Measurements from ENCODE around the gene EVL. TPM values are rescaled to one million over a fixed set of nuclear protein-coding genes. Genes with fewer than 3 reads are reported as not detected.

The EVL gene
- total RNA-seq, 2 experiments from 2014 or later: 174 to 180 TPM

- POLR2A ChIA-PET: interaction anchor here (7.6 to 16.6 kb wide), 4 partner anchors 4 to 28 kb away, joined by 53 to 302 read pairs (median 251); partner anchors contain the start of gene EVL
- H3K27ac Mint-ChIP-seq: peak overlapping the region; percentile 90
- intact Hi-C loops (cut with micrococcal nuclease): loop anchor here (1.0 to 5.0 kb wide), 2 partner anchors 32 to 594 kb away; partner anchors contain the start of genes CCNK and SETD3
- DNase-seq: no peak
- H3K27me3 Mint-ChIP-seq: no peaks in the 10 kb centered on the region
- H3K9me3 Mint-ChIP-seq: no peaks in the 10 kb centered on the region
- CTCF ChIA-PET: interaction anchor here (0.6 to 16.8 kb wide), 9 partner anchors 8 to 301 kb away, joined by 3 to 573 read pairs (median 4); partner anchors contain the start of gene EVL
- H3K4me3 Mint-ChIP-seq: peak overlapping the region; percentile 40
- H3K36me3 Mint-ChIP-seq: peaks cover 19% of the 10 kb centered on the region
- peaks cover 93% of the 10 kb centered on the region for H3K4me1 Mint-ChIP-seq (ENCODE audit: low read depth)
Observed at GRCh38 chr14:100076606-100077005, 11.4 kb downstream of the EVL start.

DNA sequence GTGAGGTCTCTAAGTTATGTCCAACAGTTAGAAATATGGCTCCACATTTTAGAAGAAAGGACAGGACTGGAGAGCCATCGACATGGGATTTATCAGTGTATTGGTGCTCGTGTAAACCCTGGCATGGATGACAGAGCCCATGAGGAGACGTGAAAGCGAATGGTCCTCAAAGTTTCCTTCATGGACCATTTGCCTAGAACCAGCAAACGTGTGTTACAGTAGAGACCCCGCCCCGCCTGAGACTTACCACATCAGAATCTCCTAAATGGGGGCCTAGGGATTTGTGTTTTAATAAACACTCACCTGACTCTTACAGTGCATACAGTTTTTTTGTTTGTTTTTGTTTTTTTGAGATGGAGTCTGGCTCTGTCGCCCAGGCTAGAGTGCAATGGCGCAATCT is 12.2 kb downstream of the EVL start:
- Mint-ChIP-seq H3K4me1 (ENCODE audit: low read depth) (peaks cover 94% of the 10 kb centered on the region), H3K4me3 (peak overlapping the region; percentile 63), H3K36me3 (peaks cover 19% of the 10 kb centered on the region), H3K9me3 (no peaks in the 10 kb centered on the region), H3K27ac (peak overlapping the region; percentile 90), H3K27me3 (no peaks in the 10 kb centered on the region)
- no peak for DNase-seq
- intact Hi-C loops (cut with micrococcal nuclease): loop anchor here (5.0 kb wide), 1 partner anchor 595 kb away; the partner anchor contains the start of genes CCNK and SETD3
- ChIA-PET CTCF (interaction anchor here (0.6 to 16.8 kb wide), 6 partner anchors 7 to 116 kb away, joined by 3 to 573 read pairs (median 46); partner anchors contain the start of gene EVL), POLR2A (interaction anchor here (7.6 to 15.5 kb wide), 2 partner anchors 9 to 28 kb away, joined by 53 to 302 read pairs; partner anchors contain the start of gene EVL)

DNA sequence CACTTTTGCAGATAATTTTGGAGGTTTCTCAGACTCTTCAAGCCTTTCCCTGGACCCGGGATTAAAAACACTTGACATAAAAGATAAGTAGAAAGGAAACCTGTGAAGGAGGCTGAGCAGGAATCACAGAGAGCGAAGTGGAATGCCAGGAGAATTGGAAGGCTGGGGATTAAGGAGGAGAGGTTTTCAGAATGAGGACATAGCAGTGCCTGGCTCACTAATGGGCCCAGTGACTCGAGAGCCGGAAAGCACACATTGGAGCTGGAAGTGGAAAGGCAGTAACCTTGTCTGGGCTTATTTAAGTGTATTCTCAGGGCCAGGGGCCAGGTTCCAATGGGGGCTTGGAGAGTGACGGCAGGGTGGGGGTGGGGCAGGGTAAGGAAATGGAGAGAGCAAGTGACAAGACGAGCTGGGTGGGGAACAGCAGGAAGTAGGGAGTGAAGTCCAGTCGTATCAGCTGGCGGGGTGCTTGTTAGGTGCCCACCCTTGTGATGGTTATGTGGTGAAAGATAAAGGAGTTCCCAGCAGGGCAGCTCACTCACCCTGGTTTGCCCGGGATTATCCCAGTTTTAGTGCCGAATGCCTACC is 13.1 kb downstream of the EVL start:
- ChIA-PET POLR2A (interaction anchor here (1.2 to 15.5 kb wide), 6 partner anchors 10 to 30 kb away, joined by 3 to 302 read pairs (median 8); partner anchors contain the start of gene EVL), CTCF (interaction anchor here (1.2 to 9.7 kb wide), 9 partner anchors 8 to 115 kb away, joined by 3 to 217 read pairs (median 8); partner anchors contain the start of gene EVL)
- peak overlapping the region; percentile 87 for H3K27ac Mint-ChIP-seq
- DNase-seq: no peak
- H3K4me1 Mint-ChIP-seq (ENCODE audit: low read depth): peaks cover 94% of the 10 kb centered on the region
- peak overlapping the region; percentile 63 for H3K4me3 Mint-ChIP-seq
- intact Hi-C loops (cut with micrococcal nuclease): loop anchor here (5.0 kb wide), 1 partner anchor 596 kb away; the partner anchor contains the start of genes CCNK and SETD3
- no peaks in the 10 kb centered on the region for H3K27me3 Mint-ChIP-seq
- H3K9me3 Mint-ChIP-seq: no peaks in the 10 kb centered on the region
- H3K36me3 Mint-ChIP-seq: peaks cover 12% of the 10 kb centered on the region

DNA sequence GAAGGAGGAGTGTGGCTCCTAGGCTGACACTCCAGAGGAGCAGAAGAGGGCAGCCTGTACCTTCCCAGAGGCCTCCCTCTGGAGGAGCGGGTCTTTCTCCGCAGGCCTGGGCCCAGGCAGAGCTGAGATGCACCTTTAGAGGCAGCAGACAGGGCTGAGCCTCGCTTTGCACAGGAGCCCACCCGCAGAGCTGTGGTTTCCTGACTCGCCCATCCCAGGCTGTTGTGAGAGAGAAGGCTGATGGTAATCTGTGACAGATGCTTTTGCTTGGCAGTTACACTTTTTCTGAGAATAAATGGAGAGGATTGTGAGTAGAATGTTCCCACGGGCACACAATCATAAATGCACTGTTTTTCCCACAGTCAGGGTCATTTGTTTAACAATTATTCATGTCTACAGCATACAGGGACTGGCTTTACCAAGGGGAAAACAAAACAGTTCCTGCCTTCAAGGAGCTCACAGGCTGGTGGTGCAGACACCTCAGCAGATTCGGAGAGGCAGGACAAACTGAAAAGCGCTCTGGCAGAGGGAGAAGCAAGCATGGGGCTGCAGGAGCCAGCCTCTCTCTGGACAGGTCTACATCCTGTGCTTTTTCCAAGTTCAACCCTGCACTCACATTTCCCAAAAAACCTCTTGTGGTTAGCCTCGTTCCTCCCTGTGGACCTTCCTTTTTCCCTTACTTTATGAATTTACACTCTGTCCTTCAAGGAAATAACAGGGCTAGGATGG is 13.9 kb downstream of the EVL start:
- Mint-ChIP-seq H3K27me3 (no peaks in the 10 kb centered on the region), H3K4me3 (peak overlapping the region; percentile 63), H3K4me1 (ENCODE audit: low read depth) (peaks cover 96% of the 10 kb centered on the region), H3K36me3 (peaks cover 7% of the 10 kb centered on the region), H3K9me3 (no peaks in the 10 kb centered on the region), H3K27ac (peak overlapping the region; percentile 87)
- ChIA-PET CTCF (interaction anchor here (1.0 to 9.7 kb wide), 10 partner anchors 9 to 114 kb away, joined by 3 to 217 read pairs (median 8); partner anchors contain the start of gene EVL), POLR2A (interaction anchor here (1.2 to 15.5 kb wide), 7 partner anchors 10 to 114 kb away, joined by 3 to 302 read pairs (median 8); partner anchors contain the start of gene EVL)
- intact Hi-C loops (cut with micrococcal nuclease): loop anchor here (1.0 to 5.0 kb wide), 2 partner anchors 11 to 597 kb away; partner anchors contain the start of genes CCNK and SETD3
- DNase-seq: peak; percentile 88

GRCh38 chr14:100079726-100080005 is 14.4 kb downstream of the EVL start:
- intact Hi-C loops (cut with micrococcal nuclease): loop anchor here (1.0 to 5.0 kb wide), 2 partner anchors 11 to 597 kb away; partner anchors contain the start of genes CCNK and SETD3
- H3K4me1 Mint-ChIP-seq (ENCODE audit: low read depth): peaks cover 96% of the 10 kb centered on the region
- ChIA-PET POLR2A (interaction anchor here (1.4 to 15.5 kb wide), 5 partner anchors 10 to 113 kb away, joined by 3 to 302 read pairs (median 8); partner anchors contain the start of gene EVL), CTCF (interaction anchor here (1.0 to 9.7 kb wide), 7 partner anchors 10 to 113 kb away, joined by 3 to 217 read pairs (median 15); partner anchors contain the start of gene EVL)
- no peaks in the 10 kb centered on the region for H3K9me3 Mint-ChIP-seq
- H3K27me3 Mint-ChIP-seq: no peaks in the 10 kb centered on the region
- peak overlapping the region; percentile 87 for H3K27ac Mint-ChIP-seq
- peak; percentile 13 for DNase-seq
- H3K4me3 Mint-ChIP-seq: peak overlapping the region; percentile 63
- peaks cover 9% of the 10 kb centered on the region for H3K36me3 Mint-ChIP-seq

DNA sequence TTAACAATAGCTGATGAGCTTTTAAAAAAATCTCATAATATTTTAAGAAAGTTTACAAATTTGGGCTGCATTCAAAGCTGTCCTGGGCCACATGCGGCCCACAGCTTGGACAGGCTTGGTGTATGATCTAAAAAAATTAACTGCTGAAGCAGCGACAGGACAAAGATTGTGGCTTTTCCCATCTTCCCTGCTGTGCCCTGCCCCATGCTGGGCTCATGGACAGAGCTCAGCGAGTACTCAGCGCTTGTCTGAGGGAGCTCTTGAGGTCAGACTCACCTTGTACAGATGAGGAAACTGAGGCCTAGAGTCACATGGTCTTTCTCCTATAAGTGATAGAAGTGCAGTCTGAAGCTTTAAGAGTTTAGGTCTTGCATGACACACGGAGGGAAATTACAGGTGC is 15.0 kb downstream of the EVL start:
- peak overlapping the region; percentile 87 for H3K27ac Mint-ChIP-seq
- intact Hi-C loops (cut with micrococcal nuclease): no loop called here
- peaks cover 14% of the 10 kb centered on the region for H3K36me3 Mint-ChIP-seq
- ChIA-PET CTCF (interaction anchor here (1.0 to 9.7 kb wide), 6 partner anchors 10 to 112 kb away, joined by 4 to 217 read pairs (median 22); partner anchors contain the start of gene EVL), POLR2A (interaction anchor here (0.6 to 15.5 kb wide), 9 partner anchors 10 to 161 kb away, joined by 3 to 302 read pairs (median 5); partner anchors contain the start of gene EVL)
- no peaks in the 10 kb centered on the region for H3K27me3 Mint-ChIP-seq
- H3K4me1 Mint-ChIP-seq (ENCODE audit: low read depth): peaks cover 96% of the 10 kb centered on the region
- H3K4me3 Mint-ChIP-seq: peak overlapping the region; percentile 63
- H3K9me3 Mint-ChIP-seq: no peaks in the 10 kb centered on the region
- DNase-seq: peak; percentile 8

GRCh38 chr14:100081997-100082625 is 16.9 kb downstream of the EVL start:
- intact Hi-C loops (cut with micrococcal nuclease): no loop called here
- H3K4me3 Mint-ChIP-seq: peak overlapping the region; percentile 74
- peak; percentile 58 for DNase-seq
- peaks cover 93% of the 10 kb centered on the region for H3K4me1 Mint-ChIP-seq (ENCODE audit: low read depth)
- peaks cover 29% of the 10 kb centered on the region for H3K36me3 Mint-ChIP-seq
- ChIA-PET CTCF (interaction anchor here (0.5 to 9.7 kb wide), 8 partner anchors 12 to 421 kb away, joined by 3 to 217 read pairs (median 5); partner anchors contain the start of gene EVL), POLR2A (interaction anchor here (0.8 to 15.5 kb wide), 7 partner anchors 9 to 111 kb away, joined by 3 to 302 read pairs (median 5); partner anchors contain the start of gene EVL)
- no peaks in the 10 kb centered on the region for H3K27me3 Mint-ChIP-seq
- H3K27ac Mint-ChIP-seq: peak overlapping the region; percentile 98
- H3K9me3 Mint-ChIP-seq: no peaks in the 10 kb centered on the region

- intact Hi-C loops (cut with micrococcal nuclease): no loop called here
- H3K27me3 Mint-ChIP-seq: no peaks in the 10 kb centered on the region
- peaks cover 33% of the 10 kb centered on the region for H3K36me3 Mint-ChIP-seq
- H3K27ac Mint-ChIP-seq: peak overlapping the region; percentile 98
- peak; percentile 12 for DNase-seq
- H3K4me3 Mint-ChIP-seq: peak overlapping the region; percentile 74
- H3K4me1 Mint-ChIP-seq (ENCODE audit: low read depth): peaks cover 92% of the 10 kb centered on the region
- ChIA-PET POLR2A (interaction anchor here (0.8 to 15.5 kb wide), 7 partner anchors 10 to 112 kb away, joined by 3 to 302 read pairs (median 4); partner anchors contain the start of gene EVL), CTCF (interaction anchor here (0.8 to 9.7 kb wide), 5 partner anchors 13 to 110 kb away, joined by 3 to 217 read pairs (median 15); partner anchors contain the start of gene EVL)
- no peaks in the 10 kb centered on the region for H3K9me3 Mint-ChIP-seq
Observed at GRCh38 chr14:100082723-100083122, 17.5 kb downstream of the EVL start.

DNA sequence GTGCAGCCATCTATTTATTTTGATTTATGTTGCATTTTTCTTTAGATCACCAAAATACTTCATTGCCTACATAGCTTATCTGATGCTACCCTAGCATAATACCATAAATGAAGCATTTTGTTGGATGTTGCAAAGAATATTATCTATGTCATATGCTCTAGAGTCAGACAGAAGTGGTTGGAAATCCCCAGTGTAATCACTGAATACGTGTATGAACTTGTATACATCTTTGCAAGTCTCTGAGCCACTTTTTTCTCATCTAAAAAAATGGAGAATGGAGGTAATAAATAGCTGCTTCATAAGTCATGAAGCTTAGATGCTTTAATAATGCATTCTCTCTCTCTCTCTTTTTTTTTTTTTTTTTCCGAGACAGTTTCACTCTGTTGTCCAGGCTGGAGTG is 18.5 kb downstream of the EVL start:
- H3K27ac Mint-ChIP-seq: peak overlapping the region; percentile 98
- peaks cover 41% of the 10 kb centered on the region for H3K36me3 Mint-ChIP-seq
- intact Hi-C loops (cut with micrococcal nuclease): no loop called here
- no peaks in the 10 kb centered on the region for H3K9me3 Mint-ChIP-seq
- H3K4me1 Mint-ChIP-seq (ENCODE audit: low read depth): peaks cover 93% of the 10 kb centered on the region
- ChIA-PET CTCF (interaction anchor here (0.7 to 9.7 kb wide), 8 partner anchors 9 to 137 kb away, joined by 3 to 217 read pairs (median 3); partner anchors contain the start of gene EVL), POLR2A (interaction anchor here (0.6 to 15.5 kb wide), 7 partner anchors 9 to 141 kb away, joined by 3 to 302 read pairs (median 5); partner anchors contain the start of gene EVL)
- no peak for DNase-seq
- no peaks in the 10 kb centered on the region for H3K27me3 Mint-ChIP-seq
- H3K4me3 Mint-ChIP-seq: peak overlapping the region; percentile 32

GRCh38 chr14:100084591-100084990 is 19.4 kb downstream of the EVL start:
- ChIA-PET POLR2A (interaction anchor here (1.0 to 15.5 kb wide), 3 partner anchors 8 to 20 kb away, joined by 3 to 302 read pairs (median 5); partner anchors contain the start of gene EVL), CTCF (interaction anchor here (0.9 to 9.7 kb wide), 6 partner anchors 9 to 138 kb away, joined by 3 to 217 read pairs (median 4); partner anchors contain the start of gene EVL)
- peaks cover 92% of the 10 kb centered on the region for H3K4me1 Mint-ChIP-seq (ENCODE audit: low read depth)
- peaks cover 43% of the 10 kb centered on the region for H3K36me3 Mint-ChIP-seq
- intact Hi-C loops (cut with micrococcal nuclease): no loop called here
- DNase-seq: peak; percentile 27
- H3K27me3 Mint-ChIP-seq: no peaks in the 10 kb centered on the region
- peak overlapping the region; percentile 98 for H3K27ac Mint-ChIP-seq
- H3K4me3 Mint-ChIP-seq: peak overlapping the region; percentile 9
- no peaks in the 10 kb centered on the region for H3K9me3 Mint-ChIP-seq
